NCI-H2107 treated with DMSO at 0.1 percent for 48 hours (cell line): ENCODE measurements around the gene CORO2B.

ENCODE experiments used
- DNase-seq: peaks from one replicate; lab custom pipeline; 2025; ENCODE audit not compliant: unreplicated experiment; lab: John Stamatoyannopoulos, UW

Gene CORO2B

GRCh38 chr15:68553994-68554720 is 24.6 kb upstream of the CORO2B start:
- DNase-seq, result peak; percentile 14

GRCh38 chr15:68554721-68555678 is 23.8 kb upstream of the CORO2B start:
- no peak for DNase-seq

GRCh38 chr15:68555679-68556037 is 23.1 kb upstream of the CORO2B start:
- DNase-seq, result no peak

- no peak for DNase-seq
Observed at GRCh38 chr15:68556139-68556990, 22.4 kb upstream of the CORO2B start.

- DNase-seq, result no peak
Observed at GRCh38 chr15:68557469-68558317, 21.1 kb upstream of the CORO2B start.

GRCh38 chr15:68558318-68559305 is 20.2 kb upstream of the CORO2B start:
- no peak for DNase-seq

GRCh38 chr15:68559345-68560310 is 19.2 kb upstream of the CORO2B start:
- peak; percentile 12 for DNase-seq

- no peak for DNase-seq
Observed at GRCh38 chr15:68560501-68561113, 18.2 kb upstream of the CORO2B start.

- DNase-seq, result no peak
Observed at GRCh38 chr15:68561171-68561900, 17.5 kb upstream of the CORO2B start.

GRCh38 chr15:68561901-68562300 is 16.9 kb upstream of the CORO2B start:
- no peak for DNase-seq

- no peak for DNase-seq
Observed at GRCh38 chr15:68564173-68564572, 14.6 kb upstream of the CORO2B start.

- no peak for DNase-seq
Observed at GRCh38 chr15:68565234-68565633, 13.6 kb upstream of the CORO2B start.

- no peak for DNase-seq
Observed at GRCh38 chr15:68565726-68566125, 13.1 kb upstream of the CORO2B start.

GRCh38 chr15:68566377-68566954 is 12.3 kb upstream of the CORO2B start:
- no peak for DNase-seq

- DNase-seq, result no peak
Observed at GRCh38 chr15:68567345-68567744, 11.4 kb upstream of the CORO2B start.

- DNase-seq, result no peak
Observed at GRCh38 chr15:68570974-68571373, 7.8 kb upstream of the CORO2B start.

- no peak for DNase-seq
Observed at GRCh38 chr15:68571582-68571981, 7.2 kb upstream of the CORO2B start.
